HepG2 (cell line): ENCODE measurements around the gene PCBD2. TPM values are rescaled to one million over a fixed set of nuclear protein-coding genes. Genes with fewer than 3 reads are reported as not detected.

Experiments used
- ATAC-seq: fragments of 200-7000 bp; cut with Tn5 transposase; 3 replicates; pipeline ENCODE4 v1.9.1; 2020; ENCODE audit warnings: mild to moderate bottlenecking, moderate library complexity
- BruUV-seq: library from RNA; stranded (reverse); fragments of 400-500 nt; replicated peaks from 2 replicates; lab custom pipeline; 2021; lab: Mats Ljungman, UMichigan
- CTCF ChIA-PET: fragments of 300-600 bp; formaldehyde crosslinking; extraction: SDS; loops from one replicate; lab custom pipeline; 2021; ENCODE audit warnings: low total read pairs, inconsistent platforms, low intra/inter-chr PET ratio; lab: Yijun Ruan, JAX
- POLR2A ChIA-PET: fragments of 350-600 bp; sonication (Branson Sonifier 250); formaldehyde crosslinking; loops from one replicate; lab custom pipeline; 2020; ENCODE audit warnings: antibody characterized with exemption, inconsistent platforms; lab: Yijun Ruan, JAX
- DNase-seq: peaks from one replicate; pipeline ENCODE4 v3.0.0-alpha.2; 2015; ENCODE audit warnings: low spot score
- FAIRE-seq: peaks from 3 replicates; lab custom pipeline; 2011; peaks lifted over from hg19 to GRCh38; lab: Jason Lieb, UNC
- H2AFZ ChIP-seq: one replicate; pipeline ENCODE4 v1.6.1; 2011; ENCODE audit warnings: low read length, inconsistent platforms
- H3K27ac ChIP-seq: fragments of 300-600 bp; 3 replicates; pipeline ENCODE4 v1.8.0; 2011; ENCODE audit warnings: mixed run types, mild to moderate bottlenecking, mixed read lengths, low read length, inconsistent platforms; ENCODE audit not compliant: insufficient read depth; ENCODE audit errors: extremely low read length
- H3K27me3 ChIP-seq, 2 experiments: fragments of 200-600 bp in 1 of 2; 2 replicates in 1 of 2; 3 replicates in 1 of 2; pipeline versions ENCODE4 v1.6.0 to v1.8.0; 2011; ENCODE audit warnings: low read length in 2 of 2, mild to moderate bottlenecking in 2 of 2, moderate library complexity in 2 of 2, inconsistent platforms in 1 of 2; ENCODE audit not compliant: insufficient read depth in 2 of 2, control insufficient read depth in 1 of 2
- H3K36me3 ChIP-seq, 2 experiments: fragments of 200-600 bp in 1 of 2; replicated peaks in 1 of 2; 2 replicates in 1 of 2; 3 replicates in 1 of 2; pipeline versions ENCODE4 v1.5.1 to v1.8.0; 2011; ENCODE audit warnings: low read length in 2 of 2, inconsistent platforms in 1 of 2; ENCODE audit not compliant: insufficient read depth in 2 of 2, control insufficient read depth in 1 of 2
- H3K4me1 ChIP-seq: 2 replicates; pipeline ENCODE4 v1.5.1; 2012; ENCODE audit warnings: low read length, inconsistent platforms; ENCODE audit not compliant: insufficient read depth
- H3K4me2 ChIP-seq: 2 replicates; pipeline ENCODE4 v1.6.0; 2011; ENCODE audit warnings: low read depth, low read length, inconsistent platforms
- H3K4me3 ChIP-seq, 3 experiments: fragments of 200-600 bp in 1 of 3; sonication (generic), shearing (Covaris generic) in 1 of 3; replicated peaks in 1 of 3; 2 replicates each; pipeline ENCODE4 v1.5.1; 2011 to 2016; ENCODE audit warnings: low read length in 3 of 3, inconsistent platforms in 2 of 3, low read depth in 2 of 3, mild to moderate bottlenecking in 2 of 3, control low read depth in 1 of 3, mixed read lengths in 1 of 3; ENCODE audit not compliant: insufficient read depth in 1 of 3
- H3K79me2 ChIP-seq: one replicate; pipeline ENCODE4 v1.6.1; 2011; ENCODE audit warnings: low read length, inconsistent platforms; ENCODE audit not compliant: insufficient read depth
- H3K9ac ChIP-seq: 2 replicates; pipeline ENCODE4 v1.6.0; 2011; ENCODE audit warnings: mild to moderate bottlenecking, low read depth, low read length, inconsistent platforms; ENCODE audit not compliant: insufficient read depth
- H3K9me3 ChIP-seq: 2 replicates; pipeline ENCODE4 v1.5.1; 2012; ENCODE audit warnings: mild to moderate bottlenecking, low read length
- H4K20me1 ChIP-seq: 2 replicates; pipeline ENCODE4 v1.6.0; 2011; ENCODE audit warnings: inconsistent platforms, mild to moderate bottlenecking, low read length, moderate library complexity; ENCODE audit not compliant: insufficient read depth
- MAF1 ChIP-seq: sonication (generic); formaldehyde crosslinking; IDR thresholded peaks from 2 replicates; pipeline ENCODE4 v1.5.0; 2020; ENCODE audit warnings: missing genetic modification reagents, borderline replicate concordance
- SAFB2 ChIP-seq: sonication (generic); formaldehyde crosslinking; IDR thresholded peaks from 2 replicates; pipeline ENCODE4 v1.5.1; 2020; ENCODE audit warnings: missing genetic modification reagents, low read depth, mild to moderate bottlenecking, borderline replicate concordance
- SP4 ChIP-seq: sonication (generic); formaldehyde crosslinking; IDR thresholded peaks from 2 replicates; pipeline ENCODE4 v1.8.1; 2023; ENCODE audit warnings: mild to moderate bottlenecking, missing genetic modification reagents
- TCF7 ChIP-seq: sonication (generic); IDR thresholded peaks from 2 replicates; pipeline ENCODE4 v1.6.1; 2016; ENCODE audit warnings: antibody characterized with exemption, low read depth
- ZBTB7B ChIP-seq: sonication (generic); formaldehyde crosslinking; IDR thresholded peaks from 2 replicates; pipeline ENCODE4 v1.4.0; 2020; ENCODE audit warnings: missing genetic modification reagents
- ZNF12 ChIP-seq: sonication (generic); formaldehyde crosslinking; IDR thresholded peaks from 2 replicates; pipeline ENCODE4 v1.5.0; 2020; ENCODE audit warnings: missing genetic modification reagents
- ZNF484 ChIP-seq: sonication (generic); formaldehyde crosslinking; IDR thresholded peaks from 2 replicates; pipeline ENCODE4 v1.5.1; 2020; ENCODE audit warnings: mild to moderate bottlenecking, low read depth, missing genetic modification reagents, borderline replicate concordance
- WGBS: methylation state at CpG from one replicate; pipeline ENCODE4 v1.1.6; 2017; ENCODE audit warnings: low lambda C conversion rate; 5-methylcytosine and 5-hydroxymethylcytosine counted together
- in situ Hi-C: cut with HindIII; loops from 2 replicates; pipeline ENCODE4 v1.10.0; 2017; ENCODE audit warnings: low pct_unique_long_range_greater_than_20kb; ENCODE audit not compliant: extremely low pct_ligation_motif_present
- intact Hi-C: fragments of 100-400 bp; cut with micrococcal nuclease; formaldehyde crosslinking; loops from one replicate; pipeline ENCODE4 v1.10.0; 2022; ENCODE audit not compliant: unreplicated experiment
- polyA plus RNA-seq, 8 experiments: library from polyadenylated mRNA; depleted of rRNA in 3 of 8; stranded (reverse) in 7 of 8; unstranded in 1 of 8; fragments of >200 nt; fragmentation: Illumina TruSeq in 4 of 8; extraction: Trizol in 4 of 8; gene quantifications; 2 replicates each; pipeline versions ENCODE4 v1.2.1 to v1.2.3, GENCODE V29; 2011 to 2016; ENCODE audit warnings: low read depth in 4 of 8, missing spikeins in 1 of 8, mixed read lengths in 1 of 8; ENCODE audit not compliant: insufficient read depth in 1 of 8
- total RNA-seq, 5 experiments: library from RNA; depleted of rRNA; stranded (reverse); fragments of >200 nt; fragmentation: Illumina TruSeq; extraction: Trizol; gene quantifications; 2 replicates each; pipeline ENCODE4 v1.2.3, GENCODE V29; 2016; ENCODE audit warnings: low read depth in 1 of 5
- TF ChIP-seq, protein P1 (sequence below): IDR thresholded peaks from 2 replicates; pipeline ENCODE4 v1.6.1; 2016; ENCODE audit warnings: mild to moderate bottlenecking

Gene PCBD2
- total and polyA plus RNA-seq, 2 of the 13 experiments (the other 11 are each of a cell fraction or from before 2014, with no cell fraction given): 5.5 to 12.0 TPM

DNA sequence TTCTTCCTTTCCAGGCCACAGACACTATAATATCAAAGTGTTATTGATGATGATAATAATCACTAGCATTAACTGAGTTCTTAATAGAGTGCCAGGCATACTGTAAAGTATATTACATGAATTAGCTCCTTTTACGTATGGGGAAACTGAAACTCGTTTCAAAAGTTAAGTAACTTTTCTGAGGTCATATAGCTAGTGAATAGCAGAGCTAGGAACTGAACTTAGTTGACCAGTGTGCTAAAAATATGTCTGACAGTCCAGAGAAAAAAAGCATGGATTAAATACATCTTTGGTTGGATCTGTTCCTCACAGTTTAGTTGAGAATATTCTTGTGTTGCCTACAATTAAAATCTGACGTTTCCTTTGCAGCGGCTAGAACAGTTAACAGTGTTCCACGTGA lies 44.4 kb downstream of the PCBD2 start:
- H4K20me1 ChIP-seq: no peaks in the 10 kb centered on the region
- H2AFZ ChIP-seq: no peak overlapping the region
- BruUV-seq: no TSS peak
- DNase-seq (no peak), ATAC-seq (no peak), FAIRE-seq (no peak)
- TF ChIP-seq SAFB2 (no peak), ZNF484 (no peak), SP4 (CRISPR knock-in tag) (no peak), ZNF12 (no peak), TCF7 (no peak), ZBTB7B (CRISPR knock-in tag) (no peak), MAF1 (CRISPR knock-in tag) (no peak)
- TF ChIP-seq, protein P1, sequence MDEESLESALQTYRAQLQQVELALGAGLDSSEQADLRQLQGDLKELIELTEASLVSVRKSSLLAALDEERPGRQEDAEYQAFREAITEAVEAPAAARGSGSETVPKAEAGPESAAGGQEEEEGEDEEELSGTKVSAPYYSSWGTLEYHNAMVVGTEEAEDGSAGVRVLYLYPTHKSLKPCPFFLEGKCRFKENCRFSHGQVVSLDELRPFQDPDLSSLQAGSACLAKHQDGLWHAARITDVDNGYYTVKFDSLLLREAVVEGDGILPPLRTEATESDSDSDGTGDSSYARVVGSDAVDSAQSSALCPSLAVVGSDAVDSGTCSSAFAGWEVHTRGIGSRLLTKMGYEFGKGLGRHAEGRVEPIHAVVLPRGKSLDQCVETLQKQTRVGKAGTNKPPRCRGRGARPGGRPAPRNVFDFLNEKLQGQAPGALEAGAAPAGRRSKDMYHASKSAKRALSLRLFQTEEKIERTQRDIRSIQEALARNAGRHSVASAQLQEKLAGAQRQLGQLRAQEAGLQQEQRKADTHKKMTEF (CRISPR knock-in tag): no peak
- no peaks in the 10 kb centered on the region for H3K79me2 ChIP-seq
- WGBS: 90% methylated on average over 5 of the region's 5 CpGs
- no peaks in the 10 kb centered on the region for H3K4me1 ChIP-seq
- POLR2A ChIA-PET: interaction anchor here (1.1 kb wide), 1 partner anchor 15 kb away, joined by 5 read pairs; no protein-coding TSS in a partner anchor
- in situ Hi-C loops (no loop called here), intact Hi-C loops (no loop called here)
- no peak overlapping the region for H3K4me3 ChIP-seq
- no peak overlapping the region for H3K9ac ChIP-seq
- H3K27me3 ChIP-seq: no peaks in the 10 kb centered on the region
- H3K4me2 ChIP-seq: no peak overlapping the region
- CTCF ChIA-PET: no interaction called here
- H3K27ac ChIP-seq: no peak overlapping the region
- peaks cover 6% of the 10 kb centered on the region for H3K9me3 ChIP-seq
- H3K36me3 ChIP-seq: no peaks in the 10 kb centered on the region; a peak in 1 of 5 replicates
